Measurements from ENCODE around the gene ST6GAL2.

The ST6GAL2 gene

GRCh38 chr2:106839849-106840595, 45.9 kb downstream of the ST6GAL2 start:
- ChIA-PET POLR2A (no interaction called here), CTCF (no interaction called here)
- H3K27ac ChIP-seq (ENCODE audit: extremely low read depth, low read depth, low read length) = no peak overlapping the region
- no peak for TF ChIP-seq REPIN1 (tag by site-specific recombination; IDR thresholded peaks at IDR 0.05; ENCODE audit: low read depth)
- no peak for TF ChIP-seq ZNF211 (tag by site-specific recombination; IDR thresholded peaks at IDR 0.05; ENCODE audit: low read depth)
- no peak for TF ChIP-seq ZNF112 (tag by site-specific recombination; IDR thresholded peaks at IDR 0.05)
- no peak for TF ChIP-seq ZNF362 (tag by site-specific recombination; IDR thresholded peaks at IDR 0.05)
- TF ChIP-seq ZNF214 (tag by site-specific recombination; IDR thresholded peaks at IDR 0.05; ENCODE audit: borderline replicate concordance) = no peak
- TF ChIP-seq ZNF311 (tag by site-specific recombination; IDR thresholded peaks at IDR 0.05; ENCODE audit: borderline replicate concordance) = no peak
- H3K36me3 ChIP-seq (ENCODE audit: control insufficient read depth in 2 of 2, insufficient read depth in 1 of 2, low read length in 2 of 2) = no peaks in the 10 kb centered on the region
- H3K4me1 ChIP-seq (ENCODE audit: control insufficient read depth, insufficient read depth, low read length) = no peaks in the 10 kb centered on the region
- no peak overlapping the region for H3K4me3 ChIP-seq (ENCODE audit: low read depth, low read length)
- H3K9me3 ChIP-seq (ENCODE audit: control insufficient read depth, insufficient read depth, low read depth, low read length) = no peaks in the 10 kb centered on the region

- Histone ChIP-seq H3K36me3 (ENCODE audit: control insufficient read depth in 2 of 2, insufficient read depth in 1 of 2, low read length in 2 of 2) (no peaks in the 10 kb centered on the region), H3K27ac (ENCODE audit: extremely low read depth, low read depth, low read length) (no peak overlapping the region), H3K4me1 (ENCODE audit: control insufficient read depth, insufficient read depth, low read length) (no peaks in the 10 kb centered on the region), H3K4me3 (ENCODE audit: low read depth, low read length) (no peak overlapping the region), H3K9me3 (ENCODE audit: control insufficient read depth, insufficient read depth, low read depth, low read length) (no peaks in the 10 kb centered on the region)
- ChIA-PET POLR2A (no interaction called here), CTCF (no interaction called here)
- no peak for TF ChIP-seq ZNF514 (tag by site-specific recombination; IDR thresholded peaks at IDR 0.05)
- no peak for TF ChIP-seq ZNF426 (tag by site-specific recombination; IDR thresholded peaks at IDR 0.05)
- TF ChIP-seq ZNF654 (tag by site-specific recombination; IDR thresholded peaks at IDR 0.05; ENCODE audit: low read depth) = no peak
- TF ChIP-seq ZBTB11 (tag by site-specific recombination; conservative IDR thresholded peaks at IDR 0.05; ENCODE audit: low read depth) = no peak
- TF ChIP-seq ZNF292 (tag by site-specific recombination; IDR thresholded peaks at IDR 0.05; ENCODE audit: borderline replicate concordance, low read depth) = no peak
- TF ChIP-seq ZNF214 (tag by site-specific recombination; IDR thresholded peaks at IDR 0.05; ENCODE audit: borderline replicate concordance) = no peak
- TF ChIP-seq ZNF621 (tag by site-specific recombination; IDR thresholded peaks at IDR 0.05) = no peak
- no peak for TF ChIP-seq ZNF629 (tag by site-specific recombination; IDR thresholded peaks at IDR 0.05)
- no peak for TF ChIP-seq ZNF132 (tag by site-specific recombination; IDR thresholded peaks at IDR 0.05; ENCODE audit: borderline replicate concordance)
- TF ChIP-seq ZNF549 (tag by site-specific recombination; IDR thresholded peaks at IDR 0.05) = no peak
- TF ChIP-seq ZNF488 (tag by site-specific recombination; IDR thresholded peaks at IDR 0.05) = no peak
Measured at GRCh38 chr2:106833256-106833655, 52.7 kb downstream of the ST6GAL2 start.
